Karpas-422 (cell line): ENCODE data around the gene SGPL1. TPM values are rescaled to one million over a fixed set of nuclear protein-coding genes. Genes with fewer than 3 reads are reported as not detected.

Source experiments
- DNase-seq: peaks from one replicate; pipeline ENCODE4 v3.0.0-alpha.2; 2015
- H2AFZ ChIP-seq: fragments of 200-600 bp; sonication (generic); 2 replicates; pipeline ENCODE4 v1.6.1; 2014; ENCODE audit warnings: antibody characterized with exemption, low read length, mixed read lengths
- H3K27ac ChIP-seq: fragments of 200-600 bp; sonication (generic); 2 replicates; pipeline ENCODE4 v1.5.1; 2014; ENCODE audit warnings: mild to moderate bottlenecking, low read length, moderate library complexity
- H3K27me3 ChIP-seq: fragments of 200-600 bp; sonication (generic); 2 replicates; pipeline ENCODE4 v1.6.1; 2014; ENCODE audit warnings: low read length, mixed read lengths
- H3K36me3 ChIP-seq: fragments of 200-600 bp; sonication (generic); 2 replicates; pipeline ENCODE4 v1.6.1; 2014; ENCODE audit warnings: low read length, mixed read lengths; ENCODE audit not compliant: insufficient read depth
- H3K4me1 ChIP-seq: fragments of 200-600 bp; sonication (generic); 2 replicates; pipeline ENCODE4 v1.6.1; 2014; ENCODE audit warnings: mild to moderate bottlenecking, low read length, mixed read lengths
- H3K4me2 ChIP-seq: fragments of 200-600 bp; sonication (generic); 2 replicates; pipeline ENCODE4 v1.6.1; 2014; ENCODE audit warnings: low read length, low read depth, mild to moderate bottlenecking; ENCODE audit not compliant: poor library complexity, severe bottlenecking
- H3K4me3 ChIP-seq: fragments of 200-600 bp; sonication (generic); 2 replicates; pipeline ENCODE4 v1.5.1; 2014; ENCODE audit warnings: mild to moderate bottlenecking, antibody characterized with exemption, low read length, mixed read lengths
- H3K79me2 ChIP-seq: fragments of 200-600 bp; sonication (generic); 2 replicates; pipeline ENCODE4 v1.6.1; 2014; ENCODE audit warnings: mild to moderate bottlenecking, low read length, mixed read lengths
- H3K9ac ChIP-seq: fragments of 200-600 bp; sonication (generic); 2 replicates; pipeline ENCODE4 v1.6.0; 2014; ENCODE audit warnings: low read length
- H3K9me2 ChIP-seq: fragments of 200-600 bp; sonication (generic), shearing (Covaris generic); replicated peaks from 2 replicates; pipeline ENCODE4 v1.6.0; 2014; ENCODE audit warnings: mild to moderate bottlenecking, low read length, moderate library complexity; ENCODE audit not compliant: insufficient read depth
- H3K9me3 ChIP-seq: fragments of 300-700, 200-600 bp; sonication (generic); 2 replicates; pipeline ENCODE4 v1.6.1; 2014; ENCODE audit warnings: low read length, mixed read lengths
- H4K20me1 ChIP-seq: fragments of 200-600 bp; sonication (generic); 2 replicates; pipeline ENCODE4 v1.6.1; 2014; ENCODE audit warnings: mild to moderate bottlenecking, antibody characterized with exemption, low read length, low read depth; ENCODE audit not compliant: insufficient read depth
- total RNA-seq: library from RNA; depleted of rRNA; stranded (reverse); fragments of >200 nt; shearing (Covaris generic); gene quantifications from 2 replicates; pipeline ENCODE4 v1.2.3, GENCODE V29; 2014; ENCODE audit warnings: low replicate concordance

SGPL1 gene
- total RNA-seq, 1 experiment from 2014 or later, result 26.3 TPM

DNA sequence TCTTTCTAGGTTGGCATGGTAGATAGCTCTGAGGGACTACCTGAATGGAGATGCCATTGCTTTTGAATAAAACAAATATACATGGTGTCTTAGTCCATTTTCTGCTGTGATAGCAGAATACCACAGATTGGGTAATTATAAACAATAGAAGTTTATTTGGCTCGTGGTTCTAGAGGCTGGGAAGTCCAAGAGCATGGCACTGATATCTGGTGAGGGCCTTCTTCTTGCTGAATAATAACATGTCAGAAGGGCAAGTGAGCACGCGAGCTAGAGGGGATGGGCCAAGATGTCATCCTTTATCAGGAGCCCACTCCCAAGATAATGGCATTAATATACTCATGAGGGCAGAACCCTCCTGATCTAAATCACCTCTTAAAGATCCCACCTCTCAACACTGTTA lies 21.9 kb downstream of the SGPL1 start:
- Histone ChIP-seq H3K4me1 (peaks cover 5% of the 10 kb centered on the region), H3K9ac (no peak overlapping the region), H3K79me2 (peaks cover 90% of the 10 kb centered on the region), H2AFZ (no peak overlapping the region), H3K4me2 (no peak overlapping the region), H3K27me3 (no peaks in the 10 kb centered on the region), H4K20me1 (no peaks in the 10 kb centered on the region), H3K9me2 (no peaks in the 10 kb centered on the region), H3K9me3 (no peaks in the 10 kb centered on the region), H3K36me3 (peaks cover 18% of the 10 kb centered on the region), H3K4me3 (no peak overlapping the region), H3K27ac (no peak overlapping the region)
- DNase-seq, result no peak

DNA sequence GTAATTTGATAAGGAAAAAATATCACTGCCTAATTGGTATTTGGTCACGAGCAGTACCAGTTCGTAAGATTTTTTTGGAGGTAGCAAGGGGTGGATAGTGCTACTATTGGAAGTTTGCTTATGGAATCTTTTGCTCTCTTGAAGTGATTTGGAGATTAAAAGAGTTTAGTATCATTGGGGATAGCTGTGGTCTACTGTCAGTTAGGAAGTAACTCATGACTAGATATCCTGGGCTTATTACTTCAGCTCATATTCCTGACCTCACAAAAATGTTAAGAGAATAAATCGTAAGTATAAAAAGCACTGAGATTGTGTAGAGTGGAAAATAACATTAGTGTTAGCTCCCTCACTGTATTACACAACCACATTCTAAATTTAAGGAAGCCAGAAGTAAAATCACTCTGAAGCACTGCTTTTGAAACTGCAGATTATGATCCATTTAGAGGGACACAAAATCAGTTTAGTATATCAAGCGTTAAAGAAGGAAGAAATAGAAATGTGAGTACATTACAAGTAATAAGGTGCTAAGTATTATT lies 22.6 kb downstream of the SGPL1 start:
- Histone ChIP-seq H3K36me3 (peaks cover 18% of the 10 kb centered on the region), H3K27ac (no peak overlapping the region), H3K9ac (no peak overlapping the region), H2AFZ (no peak overlapping the region), H4K20me1 (no peaks in the 10 kb centered on the region), H3K79me2 (peaks cover 90% of the 10 kb centered on the region), H3K4me3 (no peak overlapping the region), H3K27me3 (no peaks in the 10 kb centered on the region), H3K4me1 (no peaks in the 10 kb centered on the region), H3K4me2 (no peak overlapping the region), H3K9me2 (no peaks in the 10 kb centered on the region), H3K9me3 (no peaks in the 10 kb centered on the region)
- DNase-seq, result no peak

DNA sequence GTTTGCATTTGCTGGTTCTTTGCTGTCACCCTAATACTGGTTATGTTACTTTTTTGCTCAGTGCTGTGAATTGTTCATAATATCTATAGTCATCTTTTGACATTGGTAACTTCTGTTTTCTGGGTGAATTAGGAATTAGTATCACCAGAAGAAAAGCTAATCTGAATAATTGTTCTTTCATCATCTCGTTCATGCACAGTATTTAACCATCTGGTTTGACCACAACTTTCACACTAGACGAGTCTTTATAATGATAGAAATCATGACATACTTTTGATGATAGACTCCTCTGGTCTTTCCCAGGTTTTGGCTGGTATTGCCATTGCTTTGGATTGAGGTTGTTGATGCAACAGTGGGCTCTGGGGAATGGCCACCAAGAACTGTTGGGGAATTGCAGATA lies 25.1 kb downstream of the SGPL1 start:
- Histone ChIP-seq H4K20me1 (no peaks in the 10 kb centered on the region), H3K9ac (no peak overlapping the region), H3K4me3 (no peak overlapping the region), H3K27me3 (no peaks in the 10 kb centered on the region), H3K9me3 (no peaks in the 10 kb centered on the region), H3K4me1 (no peaks in the 10 kb centered on the region), H3K36me3 (peaks cover 15% of the 10 kb centered on the region), H3K9me2 (no peaks in the 10 kb centered on the region), H3K79me2 (peaks cover 83% of the 10 kb centered on the region), H3K4me2 (no peak overlapping the region), H3K27ac (no peak overlapping the region), H2AFZ (no peak overlapping the region)
- DNase-seq, result no peak

DNA sequence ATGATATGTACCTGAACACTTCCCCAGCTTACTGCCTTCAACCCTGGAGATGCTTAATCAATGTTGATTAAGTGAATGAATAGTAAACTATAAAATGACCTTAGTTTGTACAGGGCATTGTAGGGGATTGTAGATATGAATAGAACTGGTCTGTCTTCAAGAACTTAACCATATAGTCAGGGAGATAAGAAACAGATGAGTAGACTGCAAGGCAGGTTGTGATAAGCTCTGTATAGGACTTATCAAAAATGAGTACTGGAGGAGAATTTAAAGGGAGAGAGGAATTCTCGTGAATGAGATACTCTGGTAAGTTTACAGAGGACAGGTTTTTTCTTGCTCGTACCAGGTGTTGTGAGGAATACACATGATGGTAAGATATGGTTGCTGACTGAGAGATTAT lies 27.6 kb downstream of the SGPL1 start:
- Histone ChIP-seq H4K20me1 (no peaks in the 10 kb centered on the region), H3K27ac (no peak overlapping the region), H3K79me2 (peaks cover 68% of the 10 kb centered on the region), H3K9ac (no peak overlapping the region), H2AFZ (no peak overlapping the region), H3K4me1 (no peaks in the 10 kb centered on the region), H3K9me2 (no peaks in the 10 kb centered on the region), H3K36me3 (peaks cover 6% of the 10 kb centered on the region; the same call in 1 of the 2 replicates), H3K27me3 (no peaks in the 10 kb centered on the region), H3K4me2 (no peak overlapping the region), H3K4me3 (no peak overlapping the region), H3K9me3 (no peaks in the 10 kb centered on the region)
- DNase-seq, result no peak

DNA sequence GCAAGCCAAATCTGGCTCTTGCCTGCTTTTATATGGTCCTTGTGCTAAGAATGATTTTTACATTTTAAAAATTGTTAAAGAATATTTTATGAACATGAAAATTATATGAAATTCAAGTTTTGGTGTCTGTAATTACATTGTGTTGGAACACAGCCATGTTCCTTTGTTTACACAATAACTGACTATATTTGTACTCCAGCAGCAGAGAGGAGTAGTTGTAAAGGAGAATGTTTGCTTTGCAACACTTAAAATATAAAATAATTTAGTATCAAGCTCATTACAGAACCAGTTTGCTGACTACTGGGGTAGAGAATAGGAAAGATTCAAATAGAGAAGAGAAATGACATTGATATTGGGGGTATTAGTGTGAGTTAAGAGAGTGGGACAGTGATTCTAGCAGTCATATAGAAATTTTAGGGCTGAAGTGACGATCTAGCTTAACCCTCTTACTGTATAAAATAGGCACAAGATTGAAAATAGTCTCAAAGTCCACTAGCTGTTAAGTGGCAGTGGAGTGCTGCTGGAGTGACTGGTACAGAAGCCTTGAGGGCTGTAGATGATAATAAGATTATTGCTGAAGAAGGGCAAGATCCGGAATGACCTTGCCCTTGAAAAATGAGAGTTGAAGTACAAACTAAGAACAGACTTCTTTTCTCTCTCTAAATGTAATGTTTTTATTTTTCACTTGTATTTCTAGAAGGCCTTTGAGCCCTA lies 28.2 kb downstream of the SGPL1 start:
- Histone ChIP-seq H3K4me3 (no peak overlapping the region), H4K20me1 (no peaks in the 10 kb centered on the region), H3K27ac (no peak overlapping the region), H3K9me2 (no peaks in the 10 kb centered on the region), H3K36me3 (peaks cover 6% of the 10 kb centered on the region; the same call in 1 of the 2 replicates), H3K9me3 (no peaks in the 10 kb centered on the region), H3K4me2 (no peak overlapping the region), H2AFZ (no peak overlapping the region), H3K27me3 (no peaks in the 10 kb centered on the region), H3K9ac (no peak overlapping the region), H3K79me2 (peaks cover 64% of the 10 kb centered on the region), H3K4me1 (no peaks in the 10 kb centered on the region)
- no peak for DNase-seq

DNA sequence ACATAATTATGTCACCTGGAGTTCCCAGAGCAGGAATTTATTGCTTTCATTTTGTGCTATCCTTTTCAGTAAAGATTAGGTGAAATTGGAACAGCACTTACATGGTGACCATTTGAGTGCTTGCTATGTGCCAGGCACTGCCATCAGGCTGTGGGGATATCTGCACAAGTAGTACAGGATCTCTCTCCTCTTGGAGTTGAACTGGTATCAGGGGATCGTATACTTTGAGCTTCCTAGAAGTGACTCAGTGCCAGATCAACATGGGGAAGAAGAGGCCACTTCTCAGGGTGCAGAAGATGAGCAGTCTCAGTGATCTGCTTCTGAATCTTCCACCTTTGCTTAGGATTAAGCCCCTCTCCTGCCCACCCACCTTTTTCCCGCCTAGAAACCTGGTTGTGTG lies 29.5 kb downstream of the SGPL1 start:
- H3K4me1 ChIP-seq, result no peaks in the 10 kb centered on the region
- H3K9me2 ChIP-seq, result no peaks in the 10 kb centered on the region
- H3K9ac ChIP-seq, result no peak overlapping the region
- H3K36me3 ChIP-seq, result peaks cover 6% of the 10 kb centered on the region; the same call in 1 of the 2 replicates
- no peak overlapping the region for H3K4me2 ChIP-seq
- H3K27me3 ChIP-seq, result no peaks in the 10 kb centered on the region
- H2AFZ ChIP-seq, result no peak overlapping the region
- no peak for DNase-seq
- no peaks in the 10 kb centered on the region for H4K20me1 ChIP-seq
- H3K79me2 ChIP-seq, result peaks cover 54% of the 10 kb centered on the region
- H3K27ac ChIP-seq, result no peak overlapping the region
- H3K9me3 ChIP-seq, result no peaks in the 10 kb centered on the region
- H3K4me3 ChIP-seq, result no peak overlapping the region

DNA sequence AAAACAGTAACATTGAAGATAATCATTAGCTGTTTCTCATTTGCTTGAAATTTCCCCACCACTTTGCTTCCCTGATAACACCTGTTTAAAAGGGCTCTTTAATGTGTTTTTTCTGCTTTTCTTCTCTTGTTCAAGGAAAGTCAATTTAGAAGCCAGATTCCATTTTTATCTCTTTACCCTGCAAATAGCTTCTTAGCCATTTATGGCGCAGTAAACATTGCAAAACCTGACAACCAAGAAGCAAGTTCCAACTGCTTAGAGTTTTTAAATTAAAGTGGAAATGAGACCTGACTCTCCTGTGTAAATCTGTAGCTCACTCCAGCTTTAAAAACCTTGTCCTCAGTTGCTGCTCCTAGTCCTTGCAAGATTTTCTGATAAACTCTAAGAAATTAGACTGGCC lies 30.1 kb downstream of the SGPL1 start:
- no peaks in the 10 kb centered on the region for H3K9me3 ChIP-seq
- no peak overlapping the region for H3K4me2 ChIP-seq
- no peak overlapping the region for H3K27ac ChIP-seq
- H3K4me1 ChIP-seq, result no peaks in the 10 kb centered on the region
- no peak for DNase-seq
- H4K20me1 ChIP-seq, result no peaks in the 10 kb centered on the region
- no peaks in the 10 kb centered on the region for H3K9me2 ChIP-seq
- no peaks in the 10 kb centered on the region for H3K27me3 ChIP-seq
- peaks cover 48% of the 10 kb centered on the region for H3K79me2 ChIP-seq
- no peak overlapping the region for H2AFZ ChIP-seq
- H3K4me3 ChIP-seq, result no peak overlapping the region
- H3K36me3 ChIP-seq, result peaks cover 6% of the 10 kb centered on the region; the same call in 1 of the 2 replicates
- no peak overlapping the region for H3K9ac ChIP-seq

DNA sequence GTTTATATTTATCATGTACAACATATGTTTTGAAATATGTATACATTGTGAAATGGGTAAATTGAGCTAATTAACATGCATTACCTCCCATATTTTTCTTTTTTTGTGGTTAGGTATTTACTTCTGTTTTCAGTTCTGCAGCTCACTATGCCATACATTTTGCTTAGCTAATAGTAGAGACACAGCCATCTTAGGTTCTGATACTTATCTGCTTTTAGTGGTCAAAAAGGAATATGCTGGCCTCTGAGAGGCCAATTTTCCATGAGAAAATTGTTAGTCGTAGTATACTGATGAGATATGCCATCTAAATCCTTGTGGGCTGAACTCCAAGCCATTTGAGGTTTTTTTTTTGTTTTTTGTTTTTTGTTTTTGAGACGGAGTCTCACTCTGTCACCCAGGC lies 31.0 kb downstream of the SGPL1 start:
- Histone ChIP-seq H3K9me2 (no peaks in the 10 kb centered on the region), H4K20me1 (no peaks in the 10 kb centered on the region), H3K27me3 (no peaks in the 10 kb centered on the region), H3K4me1 (no peaks in the 10 kb centered on the region), H3K79me2 (peaks cover 38% of the 10 kb centered on the region), H3K27ac (no peak overlapping the region), H3K4me2 (no peak overlapping the region), H2AFZ (no peak overlapping the region), H3K9me3 (no peaks in the 10 kb centered on the region), H3K36me3 (0 out of 2 replicates have a peak, but pooled peaks cover under 1% of the 10 kb centered on the region), H3K9ac (no peak overlapping the region), H3K4me3 (no peak overlapping the region)
- DNase-seq, result no peak
